Measurements from ENCODE around the gene TRPV2.

TRPV2 gene

DNA sequence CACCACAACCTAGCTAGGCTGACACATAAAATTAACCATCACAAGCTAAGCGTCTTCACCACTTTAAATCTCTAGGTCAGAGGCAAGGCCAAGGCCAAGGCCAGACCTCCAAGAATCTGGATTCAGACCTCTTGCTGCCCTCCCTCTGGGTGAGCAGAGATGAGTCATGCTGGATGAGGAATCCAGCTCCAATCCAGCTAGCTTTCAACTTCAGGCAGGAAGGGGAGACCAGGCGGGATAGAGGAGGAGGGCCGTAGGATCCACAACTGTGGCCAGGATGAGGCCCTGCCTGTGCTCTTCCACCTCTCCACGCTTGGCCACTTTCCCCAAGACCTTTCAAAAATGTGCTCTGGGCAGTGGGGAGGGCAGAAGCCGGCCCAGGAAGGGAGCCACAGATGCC, 61.9 kb downstream of the TRPV2 start:
- no peak for DNase-seq (ENCODE audit: low spot score)

DNA sequence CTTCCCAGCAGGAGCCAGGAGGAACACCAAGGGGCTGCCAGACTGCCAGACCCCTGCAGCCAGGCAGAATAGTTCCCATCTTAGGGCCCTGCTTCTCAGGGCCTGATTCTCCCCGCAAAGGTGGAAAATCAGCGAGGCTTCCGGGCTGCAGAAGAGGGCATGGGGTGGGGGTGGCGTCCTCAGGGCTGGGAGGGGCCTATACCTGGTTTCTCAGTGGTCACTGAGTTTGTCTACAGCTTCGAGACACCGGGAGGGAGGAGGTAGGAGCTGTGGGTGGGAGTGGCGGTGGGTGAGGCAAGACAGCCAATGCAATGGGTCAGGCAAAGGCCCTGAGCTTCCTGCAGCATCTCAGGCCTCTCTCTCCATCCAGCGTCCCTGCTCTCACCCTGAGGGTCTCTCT, 62.3 kb downstream of the TRPV2 start:
- DNase-seq (ENCODE audit: low spot score) = no peak

DNA sequence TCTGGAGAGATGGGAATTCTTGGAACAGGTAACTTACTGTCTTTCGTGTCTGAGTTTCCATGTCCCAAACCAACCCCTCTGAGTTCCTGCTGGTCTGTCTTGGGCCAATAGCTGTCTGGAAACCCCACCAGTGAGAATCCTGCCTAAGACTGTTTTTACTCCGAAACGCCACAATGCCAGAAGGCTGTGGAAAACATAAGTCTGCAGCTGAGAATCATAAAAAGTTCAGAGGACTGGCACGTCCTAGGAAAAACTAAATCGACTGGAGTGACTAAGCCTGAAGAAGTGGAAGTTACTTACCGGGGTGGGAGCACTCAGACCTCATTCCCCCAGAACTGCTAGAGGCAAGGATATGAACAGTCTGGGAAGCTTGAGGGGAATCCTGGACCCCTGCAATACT, 63.3 kb downstream of the TRPV2 start:
- DNase-seq (ENCODE audit: low spot score) = no peak

DNA sequence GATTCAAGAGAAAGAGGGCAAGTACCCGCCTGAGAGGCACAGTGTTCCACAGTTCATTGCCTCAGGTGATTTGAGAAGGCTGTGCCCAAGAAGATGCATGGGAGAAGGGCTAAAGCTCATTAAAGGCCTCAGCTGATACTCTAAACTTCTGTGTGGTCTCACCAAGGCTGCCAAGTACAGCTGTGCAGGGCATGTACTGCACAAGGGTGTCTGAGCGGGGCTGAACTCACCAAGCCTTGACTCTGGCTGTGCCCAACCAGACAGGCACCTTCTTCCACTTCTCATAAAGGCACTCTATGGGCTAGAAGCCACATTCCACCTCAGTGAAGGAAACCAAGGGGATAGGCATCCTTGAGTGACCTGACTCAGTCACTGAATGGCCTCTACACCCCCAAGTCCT, 63.9 kb downstream of the TRPV2 start:
- no peak for DNase-seq (ENCODE audit: low spot score)

DNA sequence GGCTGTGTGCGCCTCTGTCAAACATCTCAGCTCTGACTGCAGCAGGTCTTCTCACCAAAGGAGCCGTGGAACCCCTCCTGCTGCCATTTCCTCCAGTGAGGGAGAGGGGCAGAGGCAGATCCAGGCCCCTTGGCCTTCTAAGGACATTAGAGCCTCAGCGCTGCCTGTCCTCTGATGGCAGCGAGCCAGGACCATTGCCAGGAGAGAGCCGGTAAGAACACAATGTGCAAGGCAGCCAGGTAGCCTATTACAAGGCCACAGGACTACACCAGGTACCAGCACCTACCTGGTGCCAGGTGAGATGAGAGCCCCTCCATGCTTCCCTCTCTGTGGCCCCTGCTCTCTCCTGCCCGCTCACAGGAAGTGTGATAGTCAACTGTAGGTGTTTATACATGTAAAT, 65.6 kb downstream of the TRPV2 start:
- DNase-seq (ENCODE audit: low spot score) = no peak

DNA sequence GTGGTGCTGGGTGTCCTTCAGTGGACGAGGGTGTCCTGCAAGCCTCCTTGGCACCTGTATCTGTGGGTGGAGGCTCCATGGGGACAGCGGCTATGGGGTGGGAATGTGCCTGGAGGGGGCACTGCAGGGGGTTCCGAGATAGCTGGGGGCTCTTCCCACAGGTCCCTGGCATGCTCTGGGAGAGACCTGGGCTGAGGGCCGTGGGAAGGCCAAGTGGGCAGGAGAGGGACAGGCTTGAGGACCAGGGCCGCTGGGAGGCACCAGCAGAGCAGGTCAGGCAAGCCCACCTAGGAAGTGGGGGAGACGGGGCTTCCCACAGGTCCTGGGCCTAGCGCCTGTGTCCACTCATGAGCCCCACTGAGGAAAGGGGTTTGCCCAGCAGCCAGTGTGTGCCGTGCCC, 66.9 kb downstream of the TRPV2 start:
- DNase-seq (ENCODE audit: low spot score) = no peak

DNA sequence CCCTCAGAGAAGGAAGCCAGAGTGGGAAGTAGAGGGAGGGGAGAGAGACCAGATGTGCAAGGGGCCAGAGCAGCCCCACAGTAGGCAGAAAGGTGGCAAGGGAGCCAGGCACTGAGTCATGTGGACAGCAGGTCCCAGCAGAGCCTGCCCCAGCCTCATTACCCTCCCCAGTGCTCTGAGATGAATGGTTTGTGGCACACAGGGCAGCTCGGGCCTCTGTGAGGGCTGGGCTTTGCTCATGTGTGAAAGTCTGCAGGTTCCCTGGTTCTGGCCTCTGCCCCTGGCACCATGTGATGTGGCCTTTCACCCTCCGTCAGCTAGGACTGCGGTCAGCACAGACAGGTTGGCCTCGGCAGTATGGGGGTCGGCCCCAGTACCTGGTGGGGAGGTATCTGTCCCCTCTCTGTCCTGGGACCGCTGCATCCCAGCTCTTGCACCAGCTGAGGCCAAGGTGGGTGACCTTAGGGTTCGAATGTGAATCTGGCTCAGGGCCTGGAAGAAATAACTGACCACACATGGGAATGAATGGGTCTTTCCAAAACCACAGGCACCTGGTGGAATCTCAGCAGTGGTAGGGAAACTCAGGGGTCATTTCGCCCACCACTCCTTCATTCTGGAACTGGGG, 67.8 kb downstream of the TRPV2 start:
- no peak for DNase-seq (ENCODE audit: low spot score)

DNA sequence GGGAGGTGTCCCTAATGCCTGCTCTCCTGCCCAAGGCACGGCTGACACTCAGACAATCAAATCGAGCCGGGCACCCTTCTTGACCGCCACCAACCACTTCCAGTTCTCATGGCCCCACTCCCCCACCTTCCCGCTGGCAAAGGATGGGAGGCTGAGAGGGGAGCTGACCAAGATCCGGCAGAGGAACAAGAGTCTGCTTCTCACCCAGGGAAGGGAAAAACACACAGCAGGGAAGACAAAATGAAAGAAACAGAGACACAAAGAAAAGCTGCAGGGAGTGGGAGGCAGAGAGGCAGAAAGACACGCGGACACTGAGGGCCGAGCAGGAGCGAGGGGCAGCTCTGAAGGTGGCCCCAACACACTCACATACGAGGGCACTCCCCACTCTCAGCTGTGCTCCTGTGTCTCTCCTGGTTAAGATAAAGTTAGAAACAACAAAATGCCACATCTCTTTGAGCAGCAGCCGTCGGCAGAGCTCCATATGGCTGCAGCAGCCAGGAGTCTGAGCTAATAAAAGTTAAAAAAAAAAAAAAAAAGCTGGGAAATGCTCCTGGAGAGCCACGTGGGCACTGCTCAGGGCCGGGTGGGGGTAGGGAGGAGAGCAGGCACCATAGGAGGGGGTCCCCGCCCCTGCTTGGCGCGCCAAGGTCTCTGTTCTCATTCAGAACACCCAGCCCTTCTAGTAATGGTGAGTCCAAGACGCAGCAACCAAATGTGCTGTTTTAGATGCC, 69.2 kb downstream of the TRPV2 start:
- DNase-seq (ENCODE audit: low spot score) = no peak

All from germinal center (tissue), 1 donor.